Chondrocyte (in vitro differentiated cells): Measurements from ENCODE around the gene ABHD14A. TPM values are rescaled to one million over a fixed set of nuclear protein-coding genes. Genes with fewer than 3 reads are reported as not detected.

ENCODE experiments used
- DNase-seq: peaks from one replicate; pipeline ENCODE4 v3.0.0; 2021; ENCODE audit warnings: mixed read lengths, low spot score
- H3K27ac Mint-ChIP-seq: one replicate; pipeline ENCODE4 v1.8.0; 2021; ENCODE audit warnings: mild to moderate bottlenecking, moderate library complexity, mixed read lengths; ENCODE audit not compliant: unreplicated experiment
- H3K27me3 Mint-ChIP-seq: 2 replicates; pipeline ENCODE4 v1.8.0; 2021; ENCODE audit warnings: low read depth, mixed read lengths
- H3K36me3 Mint-ChIP-seq: 2 replicates; pipeline ENCODE4 v1.8.0; 2021; ENCODE audit warnings: low read depth, mixed read lengths
- H3K4me1 Mint-ChIP-seq: 2 replicates; pipeline ENCODE4 v1.8.0; 2021; ENCODE audit warnings: low read depth, mild to moderate bottlenecking, mixed read lengths
- H3K4me3 Mint-ChIP-seq: one replicate; pipeline ENCODE4 v1.8.0; 2021; ENCODE audit warnings: mild to moderate bottlenecking, moderate library complexity, mixed read lengths; ENCODE audit not compliant: unreplicated experiment
- H3K9me3 Mint-ChIP-seq: 2 replicates; pipeline ENCODE4 v1.8.0; 2021; ENCODE audit warnings: low read depth, mixed read lengths
- CTCF ChIP-seq: fragments of 200-600 bp; sonication (generic); IDR thresholded peaks from 2 replicates; pipeline ENCODE4 v1.5.0; 2021; ENCODE audit warnings: antibody characterized with exemption, mild to moderate bottlenecking, moderate library complexity
- total RNA-seq: library from RNA; stranded (reverse); gene quantifications from 3 replicates; pipeline ENCODE4 v1.2.1, GENCODE V29; 2021

Gene ABHD14A
- total RNA-seq, 1 donor from 2014 or later = 10.2 TPM

- DNase-seq = no peak
- Mint-ChIP-seq H3K36me3 (no peaks in the 10 kb centered on the region), H3K27ac (peak overlapping the region; percentile 73), H3K4me3 (no peak overlapping the region), H3K4me1 (peaks cover 57% of the 10 kb centered on the region), H3K27me3 (no peaks in the 10 kb centered on the region), H3K9me3 (no peaks in the 10 kb centered on the region)
- TF ChIP-seq CTCF = no peak
Observed at GRCh38 chr3:52019352-52020080, 44.7 kb downstream of the ABHD14A start.

GRCh38 chr3:52020796-52021195 is 45.9 kb downstream of the ABHD14A start:
- no peak for TF ChIP-seq CTCF
- no peak overlapping the region for H3K4me3 Mint-ChIP-seq
- H3K27ac Mint-ChIP-seq = no peak overlapping the region
- H3K36me3 Mint-ChIP-seq = no peaks in the 10 kb centered on the region
- H3K9me3 Mint-ChIP-seq = no peaks in the 10 kb centered on the region
- DNase-seq = no peak
- peaks cover 67% of the 10 kb centered on the region for H3K4me1 Mint-ChIP-seq
- no peaks in the 10 kb centered on the region for H3K27me3 Mint-ChIP-seq

- H3K27ac Mint-ChIP-seq = peak overlapping the region; percentile 88
- TF ChIP-seq CTCF = no peak
- no peaks in the 10 kb centered on the region for H3K9me3 Mint-ChIP-seq
- H3K4me1 Mint-ChIP-seq = peaks cover 72% of the 10 kb centered on the region
- DNase-seq = no peak
- H3K36me3 Mint-ChIP-seq = no peaks in the 10 kb centered on the region
- H3K27me3 Mint-ChIP-seq = no peaks in the 10 kb centered on the region
- H3K4me3 Mint-ChIP-seq = no peak overlapping the region
Observed at GRCh38 chr3:52021489-52022268, 46.8 kb downstream of the ABHD14A start.

GRCh38 chr3:52022323-52023100 is 47.6 kb downstream of the ABHD14A start:
- H3K4me3 Mint-ChIP-seq = peak overlapping the region; percentile 51
- peaks cover 71% of the 10 kb centered on the region for H3K4me1 Mint-ChIP-seq
- H3K9me3 Mint-ChIP-seq = no peaks in the 10 kb centered on the region
- DNase-seq = no peak
- H3K27ac Mint-ChIP-seq = peak overlapping the region; percentile 88
- TF ChIP-seq CTCF = peak; percentile 9
- H3K27me3 Mint-ChIP-seq = no peaks in the 10 kb centered on the region
- no peaks in the 10 kb centered on the region for H3K36me3 Mint-ChIP-seq
